Caco-2 (cell line): ENCODE data around the gene NSMF. TPM values are rescaled to one million over a fixed set of nuclear protein-coding genes. Genes with fewer than 3 reads are reported as not detected.

Experiments used
- Bru-seq: library from RNA; stranded (reverse); fragments of 400-500 nt; gene quantifications from one replicate; lab custom pipeline; 2021; lab: Mats Ljungman, UMichigan
- BruChase-seq, 2 experiments: library from RNA; stranded (reverse); fragments of 400-500 nt; gene quantifications; one replicate each; lab custom pipeline; 2021; lab: Mats Ljungman, UMichigan
- BruUV-seq: library from RNA; stranded (reverse); fragments of 400-500 nt; replicated peaks from 2 replicates; lab custom pipeline; 2021; lab: Mats Ljungman, UMichigan
- CTCF ChIA-PET: fragments of 300-600 bp; sonication (Branson Sonifier 250); formaldehyde crosslinking; loops from one replicate; lab custom pipeline; 2022; ENCODE audit warnings: antibody characterized with exemption; lab: Charles Lee
- POLR2A ChIA-PET: fragments of 300-600 bp; sonication (Branson Sonifier 250); formaldehyde crosslinking; loops from one replicate; lab custom pipeline; 2022; ENCODE audit warnings: antibody characterized with exemption; lab: Charles Lee
- DNase-seq, 2 experiments: peaks; one replicate each; pipeline versions ENCODE4 v3.0.0 to v3.0.0-alpha.2; 2020 to 2022
- H3K27me3 ChIP-seq: replicated peaks from 2 replicates; pipeline ENCODE4 v1.6.0; 2011; ENCODE audit warnings: low read length; ENCODE audit not compliant: control insufficient read depth, insufficient read depth
- H3K36me3 ChIP-seq: 2 replicates; pipeline ENCODE4 v1.5.1; 2011; ENCODE audit warnings: low read length; ENCODE audit not compliant: control insufficient read depth, insufficient read depth
- H3K4me1 ChIP-seq: fragments of 250-450 bp; sonication (Bioruptor Pico); 2 replicates; pipeline ENCODE4 v1.5.1; 2020; ENCODE audit warnings: mild to moderate bottlenecking
- H3K4me3 ChIP-seq: 2 replicates; pipeline ENCODE4 v1.5.1; 2011; ENCODE audit warnings: low read depth, mild to moderate bottlenecking, control low read depth, low read length
- H3K9me3 ChIP-seq: fragments of 250-450 bp; sonication (Bioruptor Pico); 2 replicates; pipeline ENCODE4 v1.5.1; 2020; ENCODE audit warnings: mild to moderate bottlenecking, moderate library complexity
- H3K27ac Mint-ChIP-seq: one replicate; pipeline ENCODE4 v1.8.0; 2022; ENCODE audit warnings: mixed read lengths; ENCODE audit not compliant: unreplicated experiment
- H3K27me3 Mint-ChIP-seq: one replicate; pipeline ENCODE4 v1.8.0; 2022; ENCODE audit warnings: mixed read lengths; ENCODE audit not compliant: insufficient read depth, unreplicated experiment
- H3K36me3 Mint-ChIP-seq: one replicate; pipeline ENCODE4 v1.8.0; 2022; ENCODE audit warnings: mild to moderate bottlenecking, mixed read lengths; ENCODE audit not compliant: insufficient read depth, unreplicated experiment
- H3K4me1 Mint-ChIP-seq: one replicate; pipeline ENCODE4 v1.8.0; 2022; ENCODE audit warnings: low read depth, mixed read lengths; ENCODE audit not compliant: unreplicated experiment
- H3K4me3 Mint-ChIP-seq: one replicate; pipeline ENCODE4 v1.8.0; 2022; ENCODE audit warnings: mild to moderate bottlenecking, moderate library complexity, mixed read lengths; ENCODE audit not compliant: unreplicated experiment
- H3K9me3 Mint-ChIP-seq: one replicate; pipeline ENCODE4 v1.8.0; 2022; ENCODE audit warnings: mixed read lengths; ENCODE audit not compliant: unreplicated experiment
- CTCF ChIP-seq, 2 experiments: fragments of 200-600 bp in 1 of 2; IDR thresholded peaks; 1 replicate in 1 of 2; 2 replicates in 1 of 2; pipeline versions ENCODE4 v1.5.1 to v1.8.0; 2011 to 2022; ENCODE audit warnings: antibody characterized with exemption in 1 of 2, control low read depth in 1 of 2, inconsistent platforms in 1 of 2, low read depth in 1 of 2, low read length in 1 of 2, mild to moderate bottlenecking in 1 of 2, moderate library complexity in 1 of 2; ENCODE audit not compliant: insufficient read depth in 1 of 2, severe bottlenecking in 1 of 2, unreplicated experiment in 1 of 2
- intact Hi-C: fragments of 100-400 bp; cut with micrococcal nuclease; formaldehyde crosslinking; loops from one replicate; pipeline ENCODE4 v1.10.0; 2022; ENCODE audit not compliant: unreplicated experiment
- long read RNA-seq: library from polyadenylated mRNA; stranded (forward); transcript quantifications from one replicate; pipeline ENCODE4 v2.0.0, GENCODE V29; 2022
- total RNA-seq: library from RNA; stranded (reverse); gene quantifications from 2 replicates; pipeline ENCODE4 v1.2.3, GENCODE V29; 2022

The NSMF gene
- 65.5 and 67.6 TPM in 2 replicates for total RNA-seq
- Bru-seq, nascent RNA, result percentile 54 among the genes with signal in this experiment
- BruChase-seq, experiment 1, labeled RNA remaining after a 2-hour chase, result percentile 75 among the genes with signal in this experiment
- BruChase-seq, experiment 2, labeled RNA remaining after a 6-hour chase, result percentile 86 among the genes with signal in this experiment
- long read RNA-seq, transcript NSMF-205 (14 exons, 3,571 nt), result minor isoform, 7 of 50 reads
- long read RNA-seq, transcript NSMF-201 (15 exons, 2,981 nt), result major isoform, 12 of 50 reads
- long read RNA-seq, partial matches to known transcripts, result 5 of 50 reads
- long read RNA-seq, other reads (novel, unspliced or antisense), result 26 of 50 reads

- no TSS peak for BruUV-seq
- intact Hi-C loops, result no loop called here
- peak; percentile 91 to 97 for DNase-seq
- Mint-ChIP-seq H3K27ac (no peak within 1 kb of the TSS), H3K27me3 (no peaks in the 10 kb centered on the region), H3K9me3 (no peaks in the 10 kb centered on the region), H3K4me1 (no peaks in the 10 kb centered on the region), H3K4me3 (peak within 1 kb of the TSS; percentile 45), H3K36me3 (peaks cover 26% of the 10 kb centered on the region)
- H3K36me3 ChIP-seq, result peaks cover 5% of the 10 kb centered on the region
- no peak for TF ChIP-seq CTCF (IDR thresholded peaks at IDR 0.05; ENCODE audit: insufficient read depth in 1 of 2, low read depth in 1 of 2, low read length in 1 of 2, severe bottlenecking in 1 of 2, unreplicated experiment in 1 of 2)
- H3K4me1 ChIP-seq, result peaks cover 12% of the 10 kb centered on the region
- peak within 1 kb of the TSS; percentile 89 for H3K4me3 ChIP-seq
- H3K9me3 ChIP-seq, result no peaks in the 10 kb centered on the region
- H3K27me3 ChIP-seq, result no peaks in the 10 kb centered on the region
- ChIA-PET CTCF (interaction anchor here (0.6 to 1.0 kb wide), 5 partner anchors 15 to 222 kb away, joined by 3 read pairs; partner anchors contain the start of gene NRARP), POLR2A (interaction anchor here (0.5 to 1.0 kb wide), 9 partner anchors 10 to 157 kb away, joined by 3 to 13 read pairs (median 5); partner anchors contain the start of genes ARRDC1, ENTPD8, EXD3 and NOXA1)
These were observed at the start of gene NSMF for GRCh38 chr9:137459152-137459600. Gene NSMF, minus strand, starts transcription at chr9:137459334. Its CDS starts 232 bp downstream, at chr9:137459102.

GRCh38 chr9:137506702-137507171 is 47.6 kb upstream of the NSMF start:
- intact Hi-C loops, result no loop called here
- Mint-ChIP-seq H3K4me3 (no peak overlapping the region), H3K27me3 (peaks cover 11% of the 10 kb centered on the region), H3K9me3 (peaks cover 22% of the 10 kb centered on the region), H3K36me3 (peaks cover 15% of the 10 kb centered on the region), H3K4me1 (peaks cover 13% of the 10 kb centered on the region), H3K27ac (no peak overlapping the region)
- H3K36me3 ChIP-seq, result no peaks in the 10 kb centered on the region
- H3K27me3 ChIP-seq, result no peaks in the 10 kb centered on the region
- no peak for DNase-seq
- TF ChIP-seq CTCF (IDR thresholded peaks at IDR 0.05; ENCODE audit: insufficient read depth in 1 of 2, low read depth in 1 of 2, low read length in 1 of 2, severe bottlenecking in 1 of 2, unreplicated experiment in 1 of 2), result no peak
- ChIA-PET POLR2A (no interaction called here), CTCF (no interaction called here)
- peaks cover 4% of the 10 kb centered on the region for H3K4me1 ChIP-seq
- 0 out of 2 replicates have a peak, but pooled peaks cover under 1% of the 10 kb centered on the region for H3K9me3 ChIP-seq
- H3K4me3 ChIP-seq, result no peak overlapping the region
- BruUV-seq, result no TSS peak

- ChIA-PET POLR2A (no interaction called here), CTCF (interaction anchor here (0.6 kb wide), 1 partner anchor 83 kb away, joined by 5 read pairs; the partner anchor contains the start of genes EXD3 and NOXA1)
- Mint-ChIP-seq H3K4me1 (peaks cover 13% of the 10 kb centered on the region), H3K27me3 (peaks cover 11% of the 10 kb centered on the region), H3K4me3 (no peak overlapping the region), H3K9me3 (peaks cover 22% of the 10 kb centered on the region), H3K36me3 (peaks cover 19% of the 10 kb centered on the region), H3K27ac (no peak overlapping the region)
- Histone ChIP-seq H3K4me3 (no peak overlapping the region), H3K9me3 (0 out of 2 replicates have a peak, but pooled peaks cover 3% of the 10 kb centered on the region), H3K36me3 (no peaks in the 10 kb centered on the region), H3K4me1 (no peaks in the 10 kb centered on the region), H3K27me3 (no peaks in the 10 kb centered on the region)
- DNase-seq, result no peak
- intact Hi-C loops, result no loop called here
- TF ChIP-seq CTCF (IDR thresholded peaks at IDR 0.05; ENCODE audit: insufficient read depth in 1 of 2, low read depth in 1 of 2, low read length in 1 of 2, severe bottlenecking in 1 of 2, unreplicated experiment in 1 of 2), result no peak
- BruUV-seq, result no TSS peak
These were observed 47.1 kb upstream of the NSMF start for GRCh38 chr9:137506274-137506673.
